SIG-M5 treated with dmso at 0.1 percent for 504 hours (cell line): Measurements from ENCODE around the gene PIAS3.

Experiments
- DNase-seq: peaks from one replicate; lab custom pipeline; 2025; ENCODE audit not compliant: unreplicated experiment; lab: John Stamatoyannopoulos, UW

PIAS3 gene

DNA sequence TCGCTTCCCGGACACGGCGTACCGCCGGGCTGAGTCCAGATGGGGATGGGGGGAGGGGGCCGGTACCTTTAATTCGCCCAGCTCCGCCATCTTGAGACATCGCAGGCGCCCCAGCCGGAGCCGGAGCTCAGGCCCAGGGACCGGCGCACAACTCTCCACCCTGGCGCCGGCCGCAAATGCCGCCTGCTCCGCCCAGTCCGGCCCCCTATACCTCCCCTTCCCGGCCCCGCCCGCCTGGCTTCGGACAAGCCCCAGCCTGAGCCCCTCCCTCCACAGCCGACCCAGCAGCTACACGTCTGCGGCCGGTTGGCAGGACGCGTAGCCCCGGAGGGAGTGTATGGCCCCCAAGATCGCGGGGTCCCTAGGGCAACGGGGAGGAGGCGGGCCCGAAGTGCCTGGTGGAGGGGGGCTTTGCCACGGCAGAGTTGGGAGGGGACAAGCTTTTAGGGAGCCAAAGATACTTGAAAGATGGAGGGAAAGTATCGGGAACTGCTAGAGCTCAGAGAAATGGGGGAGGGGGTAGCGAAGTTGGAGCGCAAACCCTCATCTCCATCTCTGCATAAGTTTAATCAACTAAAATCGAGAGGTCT, at the start of gene PIAS3:
PIAS3 (minus strand) TSS at position 181 of the 590 bp plus-strand sequence; CDS start at position 90, 91 bp downstream.
- peak; percentile 97 for DNase-seq

DNA sequence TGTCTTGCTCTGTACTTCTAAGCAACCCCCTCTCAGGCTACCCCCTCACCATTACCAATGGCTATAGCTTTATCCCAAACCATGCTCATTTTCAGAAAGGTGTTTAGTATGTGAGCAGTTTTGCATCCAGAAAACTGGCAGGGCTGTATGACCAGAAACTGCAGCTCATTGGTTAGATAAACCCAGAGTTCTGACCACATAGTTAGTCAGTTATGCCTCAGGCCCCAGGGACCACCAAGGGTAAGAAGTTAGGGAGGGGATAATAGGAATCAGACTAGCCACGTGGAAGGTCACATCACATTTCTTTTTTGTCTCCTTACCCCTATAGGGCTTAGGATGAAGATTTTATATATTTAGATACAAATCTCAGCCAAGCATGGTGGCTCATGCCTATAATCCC, 49.8 kb upstream of the PIAS3 start:
- DNase-seq = no peak

DNA sequence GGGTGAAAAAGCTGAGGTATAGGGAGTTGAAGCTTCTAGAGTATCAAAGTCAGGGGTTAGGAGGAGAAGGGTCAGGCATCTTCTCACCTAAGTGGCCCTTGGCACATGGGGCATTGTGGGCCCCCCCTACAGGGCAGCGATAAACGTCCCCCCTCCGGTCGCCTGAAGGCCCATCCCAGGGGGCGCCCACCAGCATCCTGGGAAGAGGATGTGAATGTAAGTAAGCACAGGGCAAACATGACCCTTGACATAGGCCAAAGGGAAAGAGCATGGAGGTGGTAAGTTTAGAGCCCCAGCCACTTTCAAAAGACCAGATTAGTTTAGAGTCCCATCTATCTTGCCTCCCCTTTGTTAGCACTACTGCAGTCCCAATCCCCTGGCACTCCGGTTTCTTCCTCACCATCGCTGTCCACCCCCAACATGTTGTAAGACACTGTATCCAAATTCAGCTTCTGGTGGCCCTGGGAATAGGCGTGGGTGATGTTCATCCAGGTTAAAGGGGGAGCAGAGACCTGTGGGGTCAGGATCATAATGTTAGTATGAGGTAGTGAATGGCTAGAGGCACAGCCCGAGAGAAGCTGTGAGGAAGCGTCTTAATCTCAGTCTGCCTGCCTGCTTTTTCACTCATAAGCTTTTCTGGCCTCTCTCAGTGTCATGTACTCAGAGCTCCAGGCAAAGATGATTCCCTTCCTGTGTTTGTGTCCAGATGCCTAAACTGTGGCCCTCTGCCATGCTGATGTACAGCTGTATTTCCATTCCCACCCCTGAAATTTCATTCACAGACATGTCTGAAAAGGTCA, 48.3 kb upstream of the PIAS3 start:
- DNase-seq = no peak

DNA sequence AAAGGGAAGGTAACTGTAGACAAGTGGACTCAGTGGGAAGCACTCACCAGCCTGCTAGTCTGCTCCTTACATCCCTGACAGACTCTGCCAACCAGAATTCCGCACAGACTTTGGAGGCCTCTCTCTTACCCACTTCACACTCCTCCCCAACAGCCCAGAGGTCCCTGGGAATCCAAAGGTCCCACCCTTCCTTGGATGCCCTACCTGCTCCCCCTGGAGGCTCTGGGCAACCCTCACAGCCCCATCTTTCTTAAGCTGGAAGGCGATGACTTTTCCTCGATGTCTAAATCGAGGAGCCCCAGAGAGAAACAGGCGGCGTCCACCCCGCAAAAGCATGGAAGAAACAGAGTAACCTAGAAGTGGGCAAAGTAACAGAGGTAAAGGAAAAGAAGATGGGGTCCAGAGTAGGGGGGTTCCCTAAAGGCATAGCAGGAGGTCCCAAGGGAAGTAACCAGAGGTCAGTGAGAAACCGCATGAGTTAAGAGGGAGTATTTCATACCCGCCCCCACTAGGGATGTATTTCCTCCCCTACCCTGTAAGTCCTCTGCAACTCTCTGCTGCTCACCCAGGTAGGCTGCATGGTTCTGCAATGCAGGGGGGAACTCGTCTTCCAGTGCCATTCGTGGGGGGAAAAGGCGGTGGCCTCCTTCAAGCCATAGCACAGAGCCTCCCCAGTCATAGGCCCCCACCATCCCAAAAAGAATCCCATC, 42.6 kb upstream of the PIAS3 start:
- no peak for DNase-seq

DNA sequence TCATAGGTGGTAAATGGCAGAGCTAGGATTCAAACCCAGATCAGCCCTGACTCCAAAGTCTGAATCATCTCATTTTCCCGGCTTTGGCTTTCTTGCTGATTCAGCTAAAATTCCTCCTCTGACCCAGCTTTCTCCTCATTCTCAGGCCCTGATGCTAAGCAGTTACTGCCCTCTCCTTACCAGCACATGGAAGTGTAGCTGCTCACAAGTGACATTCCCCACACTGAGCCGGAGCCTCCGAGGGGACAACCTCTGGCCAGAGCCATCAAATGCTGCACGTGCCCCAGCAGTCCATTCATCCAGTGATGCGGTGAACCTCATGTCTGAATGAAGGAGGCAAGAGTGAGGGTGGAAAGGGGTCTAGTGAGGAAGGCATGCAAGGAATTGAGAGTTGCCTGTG, 39.9 kb upstream of the PIAS3 start:
- DNase-seq = no peak

DNA sequence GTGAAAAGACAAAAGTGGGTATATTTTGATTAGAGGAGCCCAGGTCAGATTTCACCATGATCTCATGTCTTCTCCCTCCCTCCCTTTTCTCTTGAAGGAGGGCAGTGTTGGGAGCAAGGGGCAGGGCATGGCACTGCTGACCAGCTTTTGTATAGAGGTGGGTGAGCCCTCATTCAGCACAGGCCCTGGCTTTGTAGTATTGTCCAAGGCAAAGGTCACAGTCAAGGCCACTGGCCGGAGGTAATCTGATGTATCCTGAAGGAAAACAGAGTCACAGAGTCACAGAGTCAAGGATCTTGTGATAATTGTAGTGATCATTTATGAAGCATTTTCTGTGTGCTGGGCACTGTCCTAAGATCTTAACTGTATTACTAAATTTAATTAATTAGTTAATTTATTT, 39.1 kb upstream of the PIAS3 start:
- DNase-seq = no peak

DNA sequence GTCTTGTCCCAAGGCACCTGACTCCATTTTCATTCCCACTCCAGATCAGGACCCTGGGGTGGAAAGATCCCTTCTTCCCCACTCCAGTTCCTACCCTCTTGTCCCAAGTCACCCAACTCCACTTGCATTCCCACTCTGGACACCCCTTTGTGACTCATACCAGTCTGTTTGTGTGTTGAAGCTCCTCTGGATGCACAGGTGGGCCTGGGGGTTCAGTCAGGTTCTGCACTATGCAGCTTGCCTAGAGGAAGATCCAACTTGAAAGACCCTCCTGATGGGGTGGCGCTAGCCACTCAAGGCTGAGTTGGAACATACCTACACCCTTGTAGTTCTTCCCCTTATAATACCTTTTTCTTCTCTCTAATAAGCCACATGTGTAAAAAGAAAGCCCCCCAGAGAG, 36.6 kb upstream of the PIAS3 start:
- DNase-seq = no peak

DNA sequence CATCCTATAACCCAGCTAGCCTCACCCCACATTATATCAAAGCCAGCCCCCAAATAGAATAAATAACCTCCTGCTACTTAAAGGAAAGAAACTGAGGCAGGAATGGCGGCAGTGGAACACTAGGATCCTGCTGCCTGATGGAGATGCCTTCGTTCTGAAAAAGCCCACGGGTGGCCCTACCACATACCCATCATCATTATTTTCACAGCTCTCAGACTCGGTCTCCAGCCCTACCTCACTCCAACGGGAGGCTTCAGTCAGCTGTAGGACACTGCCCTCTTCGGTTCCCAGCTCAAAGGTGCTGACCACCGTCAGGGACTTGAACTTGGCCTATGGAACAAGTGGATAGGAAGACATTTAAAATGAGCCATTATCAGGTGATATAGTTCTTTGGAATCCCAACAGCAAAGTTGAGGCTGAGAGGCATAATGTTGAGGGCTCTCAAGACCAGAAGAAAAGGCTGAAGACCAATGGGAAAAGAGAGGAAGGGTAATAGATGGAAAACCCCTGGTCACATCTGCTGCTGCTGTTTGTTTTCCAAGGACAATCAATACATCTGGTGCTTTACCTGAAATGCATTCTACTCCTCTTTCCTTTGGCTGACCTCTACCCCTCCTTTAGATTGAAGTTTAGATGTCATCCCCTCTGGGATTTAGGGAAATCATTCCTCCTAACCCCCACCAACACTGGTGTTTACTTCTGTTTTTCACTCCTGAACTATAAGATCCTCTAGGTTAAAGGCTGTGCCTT, 34.6 kb upstream of the PIAS3 start:
- DNase-seq = no peak

DNA sequence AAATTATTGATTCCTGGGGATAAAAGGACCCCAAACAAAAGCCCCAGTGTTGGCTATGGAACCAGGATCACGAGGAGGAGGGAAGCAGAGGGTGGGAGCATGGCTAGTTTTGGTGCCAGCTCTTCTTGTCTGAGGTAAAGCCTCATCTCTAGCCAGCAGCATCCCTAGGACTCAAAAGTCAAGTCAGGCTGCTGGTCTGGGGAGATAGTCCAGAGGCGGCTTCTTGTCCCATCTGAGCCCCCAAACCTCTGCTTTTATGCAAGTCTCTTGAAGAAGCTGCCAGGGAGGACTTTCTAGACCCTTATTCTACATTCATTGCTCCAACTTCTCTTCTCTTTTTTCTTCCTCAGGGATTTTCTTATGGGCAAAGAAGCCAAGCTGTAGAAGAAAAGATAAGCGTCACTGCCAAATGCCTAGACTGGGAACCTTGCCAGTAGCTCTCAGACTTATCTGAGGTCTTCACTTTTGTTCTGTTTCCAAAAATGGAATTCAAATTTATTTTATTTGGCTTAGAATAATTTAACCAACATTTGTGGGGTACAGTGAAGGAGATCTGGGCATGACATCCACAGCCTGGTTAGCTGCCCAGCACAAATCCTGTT, 33.7 kb upstream of the PIAS3 start:
- no peak for DNase-seq

DNA sequence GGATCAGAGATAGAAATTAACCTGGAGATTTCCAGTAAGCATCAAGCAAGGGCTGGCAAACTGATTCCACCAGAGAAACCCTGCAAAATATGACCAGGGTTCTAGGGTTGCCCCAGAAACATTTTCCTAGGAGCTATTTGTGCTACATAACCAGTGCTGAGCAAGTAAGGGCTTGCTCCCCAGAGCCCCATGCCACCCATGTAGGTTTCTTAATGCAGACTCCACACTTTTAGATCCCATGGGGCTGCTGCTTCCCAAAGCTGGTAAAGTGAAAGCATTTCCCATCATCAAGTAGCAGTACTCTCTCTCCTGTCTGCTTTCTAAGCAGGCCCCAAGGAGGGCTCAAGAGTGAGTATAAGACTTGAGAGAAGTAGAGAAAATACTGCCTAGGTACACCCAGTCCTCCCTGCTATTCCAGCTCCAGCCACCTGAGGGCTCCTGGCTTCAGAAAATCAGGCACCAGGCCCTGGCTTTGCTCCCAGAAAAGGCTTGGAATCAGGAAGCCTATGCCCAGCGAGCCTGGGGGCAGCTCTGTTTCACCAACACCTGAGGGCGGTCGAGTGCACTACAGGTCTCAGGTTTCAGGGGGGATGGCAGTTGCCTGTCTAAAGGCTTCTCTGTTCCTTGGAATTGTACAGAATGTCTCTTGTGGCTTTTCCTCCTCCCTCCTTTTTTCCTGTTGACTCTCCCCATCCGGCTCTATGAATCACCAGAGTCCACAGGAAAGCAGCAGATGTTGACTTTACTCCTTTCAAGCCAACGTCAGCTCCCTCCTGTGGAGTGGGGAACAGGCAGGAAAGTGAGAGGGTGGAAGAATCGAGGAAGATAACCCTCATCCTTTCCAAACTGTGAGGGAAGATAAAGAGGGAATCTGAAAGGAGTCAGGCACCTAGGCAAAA, 33.0 kb upstream of the PIAS3 start:
- peak; percentile 90 for DNase-seq

DNA sequence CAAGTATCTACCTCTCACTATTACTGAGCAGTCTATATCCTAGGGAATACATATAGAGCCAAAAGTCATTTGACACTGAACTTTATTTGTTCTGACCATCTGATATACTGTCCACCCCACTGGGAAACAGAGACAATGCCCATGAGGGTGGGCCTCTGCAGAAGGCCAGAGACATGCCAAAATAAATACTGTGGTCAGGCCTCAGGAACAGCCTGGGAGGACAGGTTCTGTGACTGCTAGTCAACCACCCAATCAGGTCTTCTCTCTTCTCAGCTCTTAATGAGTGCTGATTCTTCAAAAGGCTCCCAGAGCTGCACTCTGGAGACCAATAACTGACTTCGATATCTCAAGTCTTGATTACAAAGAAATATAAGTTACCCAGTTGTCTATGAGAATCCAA, 32.3 kb upstream of the PIAS3 start:
- no peak for DNase-seq

DNA sequence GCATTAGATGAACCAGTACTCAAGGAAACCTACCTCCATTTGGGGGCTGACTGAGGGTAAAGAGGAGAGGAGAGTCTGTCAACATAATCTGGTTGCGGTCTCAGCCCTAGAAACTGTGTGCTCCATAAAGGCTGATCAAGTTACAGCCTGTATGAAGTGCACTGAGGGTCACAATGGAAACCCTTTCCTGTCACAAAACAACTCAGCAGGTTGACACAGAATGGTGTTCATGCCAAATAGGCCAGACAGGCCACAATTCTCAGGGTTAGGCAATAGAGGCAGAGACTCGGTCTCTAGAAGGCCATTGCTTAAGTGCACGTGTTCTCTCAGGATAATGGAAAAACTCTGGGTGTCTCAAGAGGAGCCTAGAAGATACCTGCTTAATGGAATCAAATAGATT, 30.8 kb upstream of the PIAS3 start:
- DNase-seq = peak; percentile 25

DNA sequence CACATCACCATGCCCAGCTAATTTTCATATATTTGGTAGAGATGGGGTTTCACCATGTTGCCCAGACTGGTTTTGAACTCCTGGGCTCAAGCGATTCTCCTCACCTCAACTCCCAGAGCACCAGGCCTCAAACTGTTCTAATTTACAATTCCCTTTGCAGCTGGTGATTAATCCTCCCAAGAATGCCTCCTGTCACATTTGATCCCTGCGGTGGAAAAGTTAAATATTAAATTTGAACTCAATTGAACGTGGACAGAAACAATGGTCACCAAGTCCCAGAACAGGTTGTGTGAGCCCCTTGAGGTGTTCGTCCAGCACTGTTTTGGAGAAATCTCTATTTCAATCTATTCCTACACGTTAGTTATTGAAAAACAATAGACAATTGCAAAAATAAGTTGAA, 28.8 kb upstream of the PIAS3 start:
- DNase-seq = no peak

DNA sequence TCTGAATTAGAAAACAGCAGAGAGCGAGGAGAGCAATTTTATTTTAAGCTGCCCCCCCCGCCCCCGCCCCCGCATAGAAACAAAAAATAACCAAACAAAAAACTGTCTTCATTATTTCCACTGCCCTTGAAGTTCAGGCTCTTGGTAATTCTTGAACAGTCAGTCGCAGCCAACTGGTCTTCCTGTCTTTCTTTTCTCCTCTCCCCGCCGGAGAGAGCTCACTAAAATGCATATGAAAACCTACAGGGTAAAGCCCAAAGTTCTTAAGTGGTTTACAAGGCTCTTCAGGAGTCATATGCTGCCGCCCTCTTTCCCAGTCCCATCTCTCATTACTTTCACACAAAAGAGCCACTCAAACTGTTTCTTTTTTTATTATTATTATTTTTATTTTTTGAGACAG, 27.9 kb upstream of the PIAS3 start:
- no peak for DNase-seq

DNA sequence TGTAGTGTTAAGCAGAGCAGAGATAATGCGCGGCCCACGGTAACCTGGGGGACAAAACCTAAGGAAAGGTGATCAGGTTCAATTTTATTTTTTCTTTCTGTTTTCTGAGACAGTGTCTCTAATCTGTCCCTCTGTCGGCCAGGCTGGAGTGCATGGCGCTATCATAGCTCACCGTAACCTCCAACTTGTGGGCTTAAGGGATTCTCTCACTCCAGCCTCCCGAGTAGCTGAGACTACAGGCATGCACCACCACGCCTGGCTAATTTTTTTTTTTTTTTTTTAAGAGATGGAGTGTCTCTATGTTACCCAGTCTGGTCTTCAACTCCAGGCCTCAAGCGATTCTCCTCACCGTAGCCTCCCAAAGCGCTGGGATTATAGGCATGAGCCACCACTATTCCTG, 27.5 kb upstream of the PIAS3 start:
- DNase-seq = no peak

DNA sequence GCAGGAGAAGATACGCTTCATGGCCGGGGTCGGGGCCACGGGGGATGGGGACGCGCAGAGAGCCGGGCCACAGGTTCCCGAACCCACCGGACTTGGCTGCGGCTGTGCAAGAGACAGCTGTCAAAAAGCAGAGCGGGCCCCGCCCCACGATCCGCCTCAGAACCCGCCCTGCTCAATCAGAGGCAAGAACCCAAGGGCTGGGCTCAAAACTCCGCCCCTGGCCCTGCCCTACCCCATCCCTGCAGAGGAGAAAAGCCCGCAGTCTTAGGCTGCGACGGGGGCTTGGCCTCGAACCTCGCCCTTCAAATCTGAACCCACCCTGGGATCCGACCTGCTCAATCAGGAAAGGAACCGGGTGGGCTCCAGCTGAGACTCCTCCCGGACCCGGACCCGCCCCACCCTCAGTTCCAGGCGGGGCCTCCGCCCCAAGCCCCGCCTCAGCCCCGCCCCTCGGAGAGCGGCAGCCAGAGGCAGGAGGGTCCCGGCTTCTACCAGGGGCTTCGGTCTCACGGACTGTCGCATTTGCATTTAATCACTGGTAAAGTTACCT, 26.9 kb upstream of the PIAS3 start, which contains the start of gene ANKRD35:
ANKRD35 (minus strand) TSS at position 129 of the 550 bp plus-strand sequence; CDS start at position 21, 108 bp downstream.
- DNase-seq = peak; percentile 79

DNA sequence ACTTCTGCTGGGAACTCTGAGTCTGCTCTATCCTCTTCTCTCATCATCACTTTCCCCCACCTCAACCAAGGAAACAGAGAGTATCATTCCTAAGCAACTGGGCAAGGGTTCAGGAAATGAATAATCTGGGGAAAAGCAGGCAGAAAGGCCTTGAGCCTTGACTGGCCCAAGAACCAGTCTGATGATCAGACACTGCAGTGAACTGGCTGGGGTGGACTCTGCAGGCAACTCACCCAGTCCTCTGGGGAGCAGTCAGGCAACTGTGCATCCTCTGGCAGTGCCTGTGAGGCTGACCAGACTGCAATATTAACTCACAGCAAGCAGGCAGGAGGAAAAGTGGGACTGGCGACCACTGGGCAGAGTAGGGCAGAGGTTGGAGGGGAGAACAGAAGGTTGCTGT, 25.8 kb upstream of the PIAS3 start:
- no peak for DNase-seq

DNA sequence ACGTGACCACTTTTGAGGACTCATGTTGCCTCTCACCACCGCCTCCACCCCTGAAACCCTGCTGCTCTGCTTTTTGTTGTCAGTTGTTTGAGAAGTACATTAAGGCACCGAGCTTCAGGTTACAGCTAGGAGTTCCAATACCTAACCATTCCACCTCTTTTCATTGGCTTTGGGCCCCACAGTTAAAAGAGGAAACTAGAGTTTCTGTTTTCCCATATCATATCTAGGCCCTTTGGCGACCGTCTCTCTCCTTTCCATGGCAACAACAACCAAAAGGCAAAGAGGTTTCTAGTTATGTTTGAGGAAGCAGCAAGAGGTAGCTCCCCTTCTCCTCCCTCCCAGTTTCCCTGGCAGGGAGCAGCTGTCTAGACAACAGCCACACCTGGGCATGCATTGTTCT, 20.9 kb upstream of the PIAS3 start:
- DNase-seq = peak; percentile 59

DNA sequence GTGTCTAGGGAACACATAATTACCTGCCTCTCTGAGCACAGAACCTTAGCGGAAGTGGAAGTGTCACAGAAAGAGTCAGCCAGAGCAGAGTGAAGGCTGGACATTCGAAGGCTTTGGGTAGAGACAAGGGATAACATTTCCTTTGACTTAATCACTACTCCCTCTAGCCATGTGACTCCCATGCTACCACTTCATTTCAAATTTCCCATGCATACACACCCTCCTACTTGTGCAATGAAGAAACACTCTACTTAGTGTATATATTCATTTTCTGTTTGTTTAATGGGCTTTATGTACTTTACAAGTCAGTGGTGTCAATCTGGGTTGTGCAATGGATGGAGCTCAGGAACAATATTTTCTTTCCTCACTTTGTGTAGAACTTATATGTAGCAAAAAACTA, 19.8 kb upstream of the PIAS3 start:
- DNase-seq = peak; percentile 34
